ENCODE results near the gene CLEC7A.

The CLEC7A gene

DNA sequence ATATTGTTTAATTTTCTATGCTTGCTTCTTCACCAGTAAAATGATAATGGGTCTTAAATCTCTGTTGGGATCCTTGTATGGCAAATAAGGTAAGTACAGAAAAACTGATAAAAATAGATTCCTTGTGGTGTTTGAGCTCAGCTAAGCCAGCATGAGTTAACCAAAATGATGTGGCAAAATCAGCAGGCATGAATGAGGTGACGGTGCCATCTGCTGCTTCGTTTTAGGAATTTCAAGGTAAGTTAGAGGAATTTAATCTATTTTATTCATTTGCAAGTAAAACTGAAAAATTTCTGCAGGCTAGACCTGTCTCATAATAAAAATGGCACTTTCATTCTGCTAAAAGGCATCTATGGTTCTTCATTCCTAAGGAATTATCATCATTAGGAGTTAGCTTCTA lies 10.0 kb upstream of the CLEC7A start:
- peak; percentile 38 for DNase-seq

DNA sequence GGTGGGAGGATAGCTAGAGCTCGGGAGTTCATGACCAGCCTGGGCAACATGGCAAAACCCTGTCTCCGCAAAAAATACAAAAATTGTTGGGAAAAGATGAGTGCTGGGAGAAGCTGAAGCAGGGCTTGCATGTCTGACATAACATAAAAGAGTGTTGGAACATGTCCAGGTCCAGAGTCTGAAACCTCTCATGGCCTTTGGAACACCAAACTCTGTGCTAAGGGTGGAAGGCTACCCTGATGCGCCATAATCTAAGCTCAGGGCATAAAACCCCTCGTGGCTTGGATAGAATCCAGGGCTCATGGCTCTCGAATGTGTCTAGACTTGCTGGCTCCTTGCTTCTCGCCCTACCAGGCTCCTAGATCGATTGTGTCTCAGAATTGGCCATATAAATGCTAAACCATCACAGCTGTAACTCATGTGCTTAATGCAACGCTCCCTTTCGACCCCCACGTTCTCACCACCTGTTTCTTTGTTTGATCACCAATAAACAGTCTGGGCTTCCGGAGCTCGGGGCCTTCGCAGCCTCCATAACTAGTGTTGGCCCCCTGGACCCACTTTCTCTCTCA lies 6.7 kb upstream of the CLEC7A start:
- DNase-seq = no peak

DNA sequence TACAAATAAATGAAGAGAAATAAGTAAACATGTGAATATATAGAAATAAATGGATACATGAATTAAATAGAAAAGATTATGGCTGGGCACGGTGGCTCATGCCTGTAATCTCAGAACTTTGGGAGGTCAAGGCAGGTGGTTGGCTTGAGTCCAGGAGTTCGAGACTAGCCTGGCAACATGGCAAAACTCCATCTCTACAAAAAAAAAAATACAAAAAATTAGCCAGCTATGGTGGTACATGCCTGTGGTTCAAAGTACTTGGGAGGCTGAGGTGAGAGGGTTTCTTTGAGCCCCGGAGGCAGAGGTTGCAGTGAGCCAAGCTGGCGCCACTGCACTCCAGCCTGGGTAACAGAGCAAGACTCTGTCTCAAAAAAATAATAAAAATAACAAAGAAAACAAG lies 5.1 kb upstream of the CLEC7A start:
- no peak for DNase-seq

DNA sequence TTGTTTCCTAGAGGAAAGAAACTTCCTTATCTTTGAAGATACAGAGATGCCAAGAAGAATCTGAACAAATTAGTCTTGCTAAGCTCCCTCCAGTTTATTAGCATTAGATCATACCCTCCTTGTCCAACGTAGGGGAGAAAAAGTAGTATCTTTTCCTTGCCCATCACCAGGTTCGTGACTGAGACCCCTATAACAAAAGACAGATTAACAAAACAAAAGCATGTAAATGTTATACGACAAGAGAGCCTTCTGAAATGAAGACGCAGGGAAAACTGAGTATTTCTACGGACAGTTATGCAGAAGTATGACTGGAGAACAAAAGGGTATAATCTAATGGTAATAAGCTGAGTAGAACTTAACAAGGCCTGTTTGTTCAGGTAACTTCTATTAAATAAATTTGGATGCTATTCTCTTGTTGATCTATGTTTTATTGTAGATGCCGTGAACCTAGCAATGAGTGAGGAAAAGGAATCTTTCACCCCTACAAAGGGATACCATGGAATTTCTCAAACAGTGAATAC lies 2.9 kb upstream of the CLEC7A start:
- no peak for DNase-seq

DNA sequence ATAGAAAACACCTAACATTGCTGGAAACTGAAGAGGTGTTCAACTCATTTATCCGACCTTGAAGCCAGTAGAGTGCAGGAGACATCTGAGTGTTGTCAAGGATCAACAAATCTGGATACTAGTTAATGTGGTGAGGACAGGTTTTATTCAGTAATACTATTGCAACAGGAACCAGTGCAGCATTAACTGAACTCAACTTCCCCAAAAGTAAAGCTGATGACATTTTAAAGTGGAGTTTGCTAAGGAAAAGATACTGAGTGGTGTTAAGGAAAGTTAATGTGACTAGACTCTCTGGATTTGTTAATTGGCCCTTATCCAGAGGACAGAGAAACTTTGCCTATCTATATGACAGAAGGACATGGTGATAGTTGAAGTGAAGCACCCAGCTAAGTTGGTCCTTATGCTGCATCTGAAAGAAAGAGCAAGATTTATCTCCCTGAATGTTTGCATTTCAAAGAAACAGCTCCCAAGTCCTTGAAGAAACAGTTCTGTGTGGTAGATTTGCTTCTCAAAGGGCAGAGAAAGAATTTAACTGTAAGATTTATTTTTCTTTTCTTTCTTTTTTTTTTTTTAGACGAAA lies 1.2 kb upstream of the CLEC7A start:
- no peak for DNase-seq

DNA sequence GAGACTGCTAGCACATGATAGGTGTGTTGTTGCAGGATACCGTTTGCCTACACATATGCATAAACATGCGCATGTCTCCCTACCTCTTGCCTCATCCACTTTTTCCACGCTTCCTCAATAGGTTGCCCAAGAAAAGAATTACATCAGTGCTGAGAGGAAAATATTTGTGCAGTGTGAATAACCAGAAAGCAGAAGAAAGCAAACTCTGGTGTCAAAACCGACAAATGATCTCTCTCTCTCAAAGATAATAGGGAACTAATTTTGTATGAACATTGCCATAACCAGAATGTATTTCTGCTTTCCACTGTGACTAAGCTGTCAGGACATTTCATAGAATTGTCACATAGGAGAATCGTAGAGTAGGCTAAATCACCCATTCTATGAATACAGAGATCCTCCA lies 1.3 kb downstream of the CLEC7A start:
- no peak for DNase-seq

DNA sequence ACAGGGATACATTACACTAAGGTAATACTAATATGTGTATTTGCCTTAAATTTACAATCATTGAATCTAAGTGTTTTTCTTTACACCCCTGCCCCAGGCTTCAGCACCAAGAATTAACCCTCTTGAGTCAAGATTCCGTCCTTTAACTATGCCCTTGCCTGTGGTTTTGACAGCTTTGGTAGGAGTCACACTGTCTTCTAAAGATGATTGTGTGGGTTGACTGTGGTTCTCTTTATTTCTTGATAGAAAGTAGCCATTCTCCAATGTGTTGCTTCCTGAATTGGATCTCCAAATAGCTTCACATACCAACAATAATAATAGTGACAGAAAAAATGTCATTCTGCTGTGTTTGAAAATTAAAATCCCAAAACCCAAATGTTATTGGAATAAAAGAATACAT lies 3.6 kb downstream of the CLEC7A start:
- DNase-seq = no peak

DNA sequence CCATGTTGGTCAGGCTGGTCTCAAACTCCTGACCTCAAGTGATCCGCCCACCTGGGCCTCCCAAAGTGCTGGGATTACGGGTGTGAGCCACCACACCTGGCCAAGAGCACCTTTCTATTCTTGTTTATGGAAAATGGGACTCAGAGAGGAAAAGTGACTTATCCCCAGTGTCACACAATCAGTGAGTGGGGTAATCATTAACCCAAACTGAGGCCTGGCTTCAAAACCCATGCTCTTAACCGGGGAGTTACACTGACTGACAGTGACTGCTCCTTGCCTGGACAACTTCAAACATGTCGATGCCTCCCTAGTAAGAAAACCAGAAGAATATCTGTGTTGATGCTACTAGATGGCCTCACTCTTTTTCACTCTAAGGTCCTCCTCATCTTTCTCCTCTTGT lies 7.3 kb downstream of the CLEC7A start:
- no peak for DNase-seq

DNA sequence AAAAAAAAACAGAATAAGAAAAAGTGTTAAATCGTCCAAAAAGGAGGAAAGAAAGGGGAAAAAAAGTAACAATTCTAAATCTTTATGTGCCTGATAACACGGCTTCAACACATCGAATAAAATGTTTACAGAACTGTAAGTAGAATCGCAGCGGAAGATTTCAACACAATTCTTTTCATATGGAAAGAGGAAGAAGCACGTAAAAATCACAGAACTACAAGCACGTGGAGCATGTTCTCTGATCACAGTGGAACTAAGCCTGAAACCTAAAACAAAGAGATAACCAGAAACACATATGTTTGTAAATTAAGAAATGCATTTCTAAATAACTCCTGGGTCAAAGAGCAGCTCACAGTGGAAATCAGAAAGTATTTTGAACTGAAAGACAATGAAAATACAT lies 8.7 kb downstream of the CLEC7A start:
- no peak for DNase-seq

DNA sequence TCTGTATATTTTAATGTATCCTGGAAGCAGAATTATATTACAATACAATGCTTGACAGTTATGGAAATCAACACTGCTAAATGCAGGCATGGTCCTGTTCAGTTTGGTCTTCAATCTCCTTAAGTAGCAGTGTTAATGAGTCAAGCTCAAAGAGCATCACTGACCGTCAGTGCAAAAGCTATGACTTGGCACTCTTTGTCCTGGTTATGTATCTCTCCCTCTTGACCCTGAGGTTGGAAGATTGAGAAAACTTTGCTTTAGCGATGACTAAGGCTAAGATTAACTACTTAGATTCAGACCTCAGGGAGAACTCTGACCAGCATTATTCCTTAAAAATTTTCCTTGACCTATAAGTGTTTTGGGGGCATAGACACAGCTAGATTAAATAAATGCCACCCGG lies 10.9 kb downstream of the CLEC7A start:
- no peak for DNase-seq

DNA sequence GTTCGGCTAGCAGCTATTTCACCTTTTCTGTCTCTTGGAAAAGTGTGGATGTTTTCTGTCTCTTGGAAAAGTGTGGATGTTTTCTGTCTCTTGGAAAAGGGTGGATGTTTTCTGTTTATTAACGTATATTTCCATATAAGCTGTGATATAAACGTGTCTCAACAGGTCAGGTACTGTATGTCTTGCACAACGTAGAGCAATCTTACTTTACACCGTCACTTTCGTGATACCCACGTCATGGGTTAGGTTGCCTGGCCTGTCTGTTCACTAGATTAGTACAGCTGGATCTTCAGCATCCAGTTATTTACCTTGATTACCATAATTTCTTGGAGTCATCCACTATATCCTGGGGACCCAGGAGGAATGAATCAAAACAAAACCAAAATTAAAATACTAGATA lies 14.1 kb downstream of the CLEC7A start:
- no peak for DNase-seq

DNA sequence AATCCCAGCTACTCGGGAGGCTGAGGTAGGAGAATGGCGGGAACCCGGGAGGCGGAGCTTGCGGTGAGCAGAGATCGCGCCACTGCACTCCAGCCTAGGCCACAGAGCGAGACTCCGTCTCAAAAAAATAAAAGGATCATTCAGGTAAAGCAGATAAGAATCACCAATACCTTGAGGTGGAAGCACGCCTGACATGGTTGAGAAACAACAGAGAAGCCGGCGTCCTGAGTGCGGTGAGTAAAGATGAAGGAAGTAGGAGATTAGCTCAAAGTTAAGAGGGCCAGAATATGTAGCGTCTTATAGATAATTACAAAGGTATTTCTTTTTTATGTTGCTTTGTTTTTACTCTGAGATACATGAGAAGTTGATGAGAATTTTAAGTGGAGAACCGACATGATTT lies 14.7 kb downstream of the CLEC7A start:
- DNase-seq = no peak

DNA sequence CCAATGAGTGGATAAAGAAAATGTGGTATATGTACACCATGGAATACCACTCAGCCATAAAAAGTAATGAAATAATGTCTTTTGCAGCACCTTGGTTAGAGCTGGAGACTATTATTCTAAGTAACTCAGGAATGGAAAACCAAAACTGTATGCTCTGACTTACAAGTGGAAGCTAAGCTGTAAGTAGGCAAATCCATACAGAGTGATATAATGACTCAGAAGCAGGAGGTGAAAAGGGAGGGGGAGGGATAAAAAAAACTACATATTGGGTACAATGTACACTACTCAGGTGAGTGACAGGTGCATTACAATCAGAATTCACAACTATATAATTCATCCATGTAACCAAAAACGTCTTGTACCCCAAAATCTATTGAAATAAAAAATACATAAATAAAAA lies 16.1 kb downstream of the CLEC7A start:
- no peak for DNase-seq

DNA sequence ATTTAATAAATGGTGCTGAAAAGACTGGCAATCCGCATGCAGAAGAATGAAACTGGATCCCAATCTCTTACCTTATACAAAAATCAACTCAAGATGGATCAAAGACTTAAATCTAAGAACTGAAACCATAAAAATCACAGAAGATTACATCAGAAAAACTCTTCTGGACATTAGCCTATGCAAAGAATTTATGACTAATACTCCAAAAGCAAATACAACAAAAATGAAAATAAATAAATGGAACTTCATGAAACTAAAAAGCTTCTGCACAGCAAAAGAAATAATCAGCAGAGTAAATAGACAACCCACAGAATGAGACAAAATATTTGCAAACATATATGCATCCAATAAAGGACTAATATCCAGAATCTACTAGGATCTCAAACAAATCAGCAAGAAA lies 16.9 kb downstream of the CLEC7A start:
- peak; percentile 12 for DNase-seq

DNA sequence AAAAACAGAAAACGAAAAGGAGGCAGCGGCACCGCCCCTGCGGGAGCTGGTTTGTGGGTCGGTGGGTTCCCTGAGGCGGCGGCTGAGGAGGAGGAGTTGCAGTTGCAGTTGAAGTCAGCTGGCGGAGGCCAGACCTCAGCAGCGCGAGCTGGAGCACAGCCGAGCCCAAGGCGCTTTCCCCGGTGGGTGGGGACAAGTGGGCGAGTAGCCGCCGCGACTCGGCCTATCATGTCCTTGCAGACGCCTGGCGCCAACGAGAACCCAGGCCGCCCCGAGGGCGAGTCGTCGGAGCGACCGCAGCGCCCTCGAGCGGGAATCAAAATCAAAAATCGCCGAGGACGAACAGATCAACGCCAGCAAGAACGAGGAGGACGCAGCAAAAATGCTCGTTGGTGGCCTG lies 18.5 kb downstream of the CLEC7A start:
- no peak for DNase-seq

DNA sequence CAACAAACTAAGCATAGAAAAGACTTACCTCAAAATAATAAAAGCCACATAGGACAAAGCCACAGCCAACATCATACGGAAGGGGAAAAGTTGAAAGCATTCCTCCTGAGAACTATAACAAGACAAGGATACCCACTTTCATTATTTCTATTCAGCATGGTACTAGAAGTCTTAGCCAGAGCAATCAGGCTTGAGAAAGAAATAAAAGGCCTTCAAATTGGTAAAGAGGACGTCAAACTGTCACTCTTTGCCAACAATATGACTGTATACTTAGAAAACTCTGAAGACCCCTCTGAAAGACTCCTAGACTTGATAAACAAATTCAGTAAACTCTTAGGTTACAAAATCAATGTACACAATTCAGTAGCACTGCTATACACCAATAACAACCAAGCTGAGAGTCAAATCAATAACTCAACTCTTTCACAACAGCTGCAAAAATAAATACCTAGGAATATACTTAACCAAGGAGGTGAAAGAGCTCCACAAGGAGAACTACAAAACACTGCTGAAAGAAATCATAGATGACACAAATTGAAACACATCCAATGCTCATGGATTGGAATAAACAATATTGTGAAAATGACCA lies 19.6 kb downstream of the CLEC7A start:
- DNase-seq = no peak

DNA sequence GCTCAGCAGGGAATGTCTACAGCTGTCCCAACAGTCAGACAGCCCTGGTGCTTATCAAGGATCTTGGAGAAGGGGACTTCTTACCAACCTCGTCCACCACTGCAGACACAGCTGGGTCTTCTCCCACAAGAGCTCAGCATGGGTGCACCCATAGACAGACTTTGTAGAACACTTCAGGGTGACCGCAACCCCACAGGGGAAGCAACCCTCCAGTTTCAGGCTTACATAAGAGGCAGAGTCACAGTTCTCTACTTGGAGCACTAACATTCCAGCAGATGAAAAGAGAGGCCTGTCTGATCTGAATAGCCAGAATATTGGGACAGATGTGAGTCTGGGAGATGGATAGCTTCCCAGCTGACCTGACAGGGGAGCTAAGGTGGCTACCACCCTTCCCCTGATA lies 27.7 kb downstream of the CLEC7A start:
- DNase-seq = no peak

DNA sequence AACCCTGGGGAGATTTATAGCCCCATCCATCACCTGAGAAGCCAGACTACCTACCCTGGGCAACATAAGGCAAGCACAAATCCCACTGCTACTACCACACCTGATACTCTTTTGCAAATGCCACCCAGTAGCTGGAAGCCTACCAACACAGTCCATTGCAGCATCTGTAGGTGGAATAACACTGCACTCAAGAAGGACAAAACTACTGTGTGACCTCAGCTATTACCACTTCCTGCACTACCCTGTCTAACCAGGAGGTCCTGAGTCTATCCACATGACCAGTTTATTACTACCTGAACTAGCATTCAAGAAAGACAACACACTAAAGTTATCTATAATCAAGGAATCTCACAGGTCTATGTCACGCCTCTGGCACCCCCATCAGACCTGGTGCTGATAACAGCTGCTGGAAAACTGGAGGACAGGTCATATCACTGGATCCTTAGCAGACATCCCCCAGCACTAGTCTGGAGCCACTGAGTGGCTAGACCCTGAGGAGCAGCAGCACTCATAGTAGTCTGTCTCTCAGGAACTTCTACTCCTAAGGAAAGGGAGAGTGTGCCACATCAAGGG lies 28.3 kb downstream of the CLEC7A start:
- DNase-seq = no peak

DNA sequence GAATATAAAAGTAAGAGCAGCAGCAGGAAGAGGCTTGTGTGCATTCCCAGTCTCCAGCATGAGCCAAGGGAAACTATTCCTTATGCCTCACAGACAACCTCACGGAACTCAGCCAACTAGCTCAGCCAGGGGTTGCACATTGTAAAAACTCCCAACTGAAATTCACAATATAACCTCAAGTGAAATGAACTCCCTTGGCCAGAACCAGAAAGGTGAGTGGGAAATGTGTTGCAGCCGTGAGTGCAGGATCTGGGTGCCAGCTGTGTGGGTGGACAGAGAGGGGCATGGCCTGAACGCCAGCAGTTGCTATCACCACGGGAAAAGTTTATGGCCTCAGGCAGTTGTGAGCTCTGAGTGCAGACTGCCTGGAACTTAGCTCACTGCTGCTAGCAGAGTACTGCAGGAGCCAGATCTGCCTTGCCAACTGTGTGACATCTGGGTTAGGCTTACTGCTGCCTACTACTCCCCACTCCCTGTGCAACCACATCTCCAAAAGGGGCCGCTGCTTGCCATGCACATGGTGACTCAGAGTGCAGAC lies 28.9 kb downstream of the CLEC7A start:
- peak; percentile 10 for DNase-seq

DNA sequence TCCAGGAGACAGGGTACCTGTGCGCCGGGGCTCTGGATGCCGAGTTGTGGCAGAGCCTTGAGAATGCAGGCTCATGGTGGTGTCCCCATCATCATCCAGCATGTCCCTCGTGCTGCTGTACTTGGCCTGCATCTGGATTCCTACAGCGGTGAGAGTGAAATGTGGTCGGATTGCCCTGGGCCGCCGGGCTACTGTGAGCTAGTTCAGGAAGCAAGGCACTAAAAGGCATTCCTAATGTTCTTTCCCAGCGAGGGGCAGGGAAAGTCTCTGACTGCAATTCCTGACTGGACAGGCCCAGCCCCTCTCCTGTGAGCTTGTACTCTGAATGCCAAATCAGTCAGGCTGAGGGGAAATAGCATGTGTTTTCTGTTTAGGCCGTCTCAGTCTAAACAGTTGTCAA lies 31.2 kb downstream of the CLEC7A start, which contains the start of gene CLEC1A:
Gene CLEC1A (minus strand): TSS at position 195 of the 400 bp plus-strand sequence. CDS start 63 bp downstream, at position 132.
- DNase-seq = peak; percentile 8

DNA sequence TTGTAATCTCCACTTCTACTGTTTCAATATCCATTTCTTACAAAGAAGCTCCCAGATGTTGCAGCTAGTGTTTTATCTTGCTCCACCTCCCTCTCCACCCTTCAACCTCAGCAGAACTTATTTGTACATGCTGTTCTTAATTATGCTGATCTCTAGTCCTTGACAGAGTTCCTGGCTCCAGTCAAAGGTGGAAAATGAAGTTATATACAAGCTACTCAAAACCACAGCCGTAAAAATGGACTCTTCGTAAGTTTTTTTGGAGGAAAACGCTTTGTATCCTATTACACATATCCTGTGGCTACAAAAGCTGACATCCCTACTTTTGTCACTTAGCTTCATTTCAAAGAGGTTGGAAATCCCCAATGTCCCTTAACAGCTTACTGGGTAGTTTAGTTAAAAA lies 32.5 kb downstream of the CLEC7A start:
- no peak for DNase-seq

DNA sequence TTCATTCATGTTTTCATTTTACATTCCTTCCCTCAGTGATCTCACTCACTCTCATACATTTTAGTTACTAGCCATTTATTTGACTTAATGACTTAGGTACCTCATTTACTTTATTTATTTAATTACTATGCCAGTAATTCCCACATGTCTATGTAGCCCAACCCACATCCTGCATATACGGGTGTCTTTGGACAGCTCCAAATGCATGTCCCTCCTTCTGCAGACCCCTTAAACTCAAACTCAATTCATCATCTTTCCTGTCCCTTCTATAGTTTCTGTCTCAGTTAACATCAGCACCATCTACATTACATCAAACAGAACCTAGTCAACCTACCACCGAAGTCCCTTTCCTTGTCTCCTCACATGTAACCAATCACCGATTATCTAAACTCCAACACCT lies 34.0 kb downstream of the CLEC7A start:
- DNase-seq = no peak

DNA sequence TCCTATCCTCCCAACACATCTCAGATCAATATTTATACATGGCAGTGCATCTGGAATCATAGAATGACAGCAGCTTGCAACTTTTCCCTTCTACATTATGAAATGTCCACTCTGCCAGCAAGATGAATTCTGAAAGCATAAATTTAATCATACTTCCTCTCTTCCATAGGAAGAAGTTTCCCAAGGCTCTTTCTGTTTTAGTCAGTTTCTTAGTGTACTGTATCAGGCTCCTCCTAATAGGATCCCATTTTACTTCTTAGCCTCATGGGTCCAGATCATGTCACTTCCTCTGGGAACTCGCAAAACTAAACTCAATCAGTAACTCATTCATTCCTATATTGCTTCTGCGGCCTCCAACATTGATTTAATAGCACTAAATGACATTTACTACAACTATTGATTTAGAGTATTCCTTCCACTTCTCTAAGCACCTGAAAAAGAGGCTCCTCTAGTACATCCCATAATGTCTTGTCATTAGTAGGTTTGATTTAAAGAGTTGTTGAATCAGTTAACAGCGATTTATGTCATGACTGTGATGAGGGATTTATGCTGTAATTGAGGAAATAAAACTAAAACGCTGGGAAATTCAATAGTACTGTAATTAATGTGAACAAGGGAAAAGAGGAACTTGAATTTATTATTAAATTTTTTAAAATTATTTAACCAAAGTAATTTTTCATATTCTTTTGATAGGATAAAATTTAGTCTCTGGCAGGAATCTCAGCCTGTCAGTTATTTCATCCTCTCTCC lies 35.2 kb downstream of the CLEC7A start:
- DNase-seq = no peak

All from fibroblast of skin of back (primary cell).